GM21723 (cell line): ENCODE measurements around the gene MLX.
"Not testable (repeated sequence)": the region's sequence is repeated elsewhere in the genome, so short reads cannot be mapped to it uniquely, and the experiment has no call there.

Experiments used
- ATAC-seq: cut with Tn5 transposase; IDR thresholded peaks from one replicate; pipeline ENCODE4 v1.9.1; 2021; ENCODE audit warnings: mild to moderate bottlenecking, moderate library complexity; ENCODE audit not compliant: unreplicated experiment

The MLX gene

DNA sequence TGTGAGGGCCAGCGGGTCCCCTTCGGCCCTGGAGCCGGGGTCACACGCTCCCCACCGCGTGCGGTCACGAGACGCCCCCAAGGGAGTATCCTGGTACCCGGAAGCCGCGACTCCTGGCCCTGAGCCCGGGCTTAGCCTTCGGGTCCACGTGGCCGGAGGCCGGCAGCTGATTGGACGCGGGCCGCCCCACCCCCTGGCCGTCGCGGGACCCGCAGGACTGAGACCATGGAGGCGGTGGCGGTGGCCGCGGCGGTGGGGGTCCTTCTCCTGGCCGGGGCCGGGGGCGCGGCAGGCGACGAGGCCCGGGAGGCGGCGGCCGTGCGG, 30.9 kb upstream of the MLX start, which contains the start of gene NAGLU:
Gene NAGLU (plus strand): TSS at position 194 of the 324 bp plus-strand sequence. CDS start 32 bp downstream, at position 226.
- ATAC-seq: peak; percentile 83

DNA sequence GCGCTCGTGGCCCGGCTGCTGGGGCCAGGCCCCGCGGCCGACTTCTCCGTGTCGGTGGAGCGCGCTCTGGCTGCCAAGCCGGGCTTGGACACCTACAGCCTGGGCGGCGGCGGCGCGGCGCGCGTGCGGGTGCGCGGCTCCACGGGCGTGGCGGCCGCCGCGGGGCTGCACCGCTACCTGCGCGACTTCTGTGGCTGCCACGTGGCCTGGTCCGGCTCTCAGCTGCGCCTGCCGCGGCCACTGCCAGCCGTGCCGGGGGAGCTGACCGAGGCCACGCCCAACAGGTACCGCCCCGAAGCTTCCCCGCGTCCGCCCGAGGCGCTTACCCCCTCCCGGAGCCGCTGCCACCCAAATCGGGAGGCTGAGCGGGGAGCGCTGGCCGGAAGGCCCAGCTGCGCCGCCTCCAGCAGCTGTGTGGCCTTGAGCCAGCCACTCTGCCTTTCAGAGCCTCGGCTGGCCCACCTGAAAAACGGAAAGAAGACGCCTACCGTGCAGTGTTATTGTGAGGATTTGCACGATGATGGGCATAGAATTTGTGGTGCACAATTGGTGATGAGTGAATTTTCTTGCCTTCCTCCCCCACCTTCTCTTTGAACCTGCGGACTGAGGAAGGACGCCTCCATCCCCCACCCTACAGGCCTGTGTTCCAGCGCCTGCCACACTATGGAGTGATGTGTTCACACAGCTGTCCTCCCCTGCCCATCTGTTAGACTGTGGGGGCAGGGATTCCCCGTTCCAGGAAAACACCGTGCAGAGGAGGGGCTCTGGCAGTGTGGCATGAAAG, 30.3 kb upstream of the MLX start:
- peak; percentile 66 for ATAC-seq

DNA sequence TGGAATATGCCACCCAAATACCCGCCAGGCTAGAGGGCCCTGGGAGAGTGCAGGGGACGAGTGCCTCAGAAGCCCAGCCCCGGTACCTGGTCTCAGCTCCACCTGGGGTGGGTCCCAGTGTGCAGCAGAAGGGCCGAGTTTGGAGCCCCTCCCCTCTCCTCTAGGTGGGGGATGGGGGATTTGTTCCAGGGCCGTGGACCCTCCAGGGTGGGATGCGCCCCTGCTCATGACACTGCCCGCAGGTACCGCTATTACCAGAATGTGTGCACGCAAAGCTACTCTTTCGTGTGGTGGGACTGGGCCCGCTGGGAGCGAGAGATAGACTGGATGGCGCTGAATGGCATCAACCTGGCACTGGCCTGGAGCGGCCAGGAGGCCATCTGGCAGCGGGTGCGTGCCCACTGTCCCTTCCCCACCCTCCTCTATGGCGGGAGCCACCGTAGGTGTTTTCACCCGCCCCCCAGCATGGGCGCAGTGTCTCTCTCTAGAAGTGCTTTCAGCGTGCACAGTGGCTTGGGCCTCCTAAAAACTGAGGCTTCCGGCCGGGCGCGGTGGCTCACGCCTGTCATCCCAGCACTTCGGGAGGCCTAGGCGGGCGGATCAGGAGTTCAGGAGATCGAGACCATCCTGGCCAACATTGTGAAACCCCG, 29.6 kb upstream of the MLX start:
- no peak for ATAC-seq

DNA sequence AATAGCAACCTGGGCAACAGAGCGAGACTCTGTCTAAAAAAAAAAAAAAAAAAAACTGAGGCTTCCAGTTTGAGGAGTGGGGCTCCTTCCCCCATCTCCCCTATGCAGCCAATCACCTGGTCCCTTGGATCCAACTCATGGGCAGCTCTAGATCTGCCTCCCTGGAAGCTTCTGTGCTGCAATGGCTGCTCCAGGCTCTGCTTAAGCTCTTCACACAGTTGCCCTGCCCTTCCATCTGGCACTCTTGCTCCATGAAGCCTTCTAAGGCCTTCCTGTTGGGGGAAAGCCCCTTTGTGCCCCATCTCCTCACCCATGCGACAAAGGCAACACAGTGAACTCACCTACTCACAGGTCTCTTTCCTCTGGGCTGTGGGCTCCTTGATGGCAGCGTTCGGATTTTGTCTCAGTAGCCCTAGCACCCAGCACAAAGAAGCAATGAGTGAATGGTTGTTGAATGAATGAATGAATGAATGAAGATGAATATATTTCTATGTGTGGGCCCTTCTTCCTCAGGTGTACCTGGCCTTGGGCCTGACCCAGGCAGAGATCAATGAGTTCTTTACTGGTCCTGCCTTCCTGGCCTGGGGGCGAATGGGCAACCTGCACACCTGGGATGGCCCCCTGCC, 29.0 kb upstream of the MLX start:
- ATAC-seq: no peak

DNA sequence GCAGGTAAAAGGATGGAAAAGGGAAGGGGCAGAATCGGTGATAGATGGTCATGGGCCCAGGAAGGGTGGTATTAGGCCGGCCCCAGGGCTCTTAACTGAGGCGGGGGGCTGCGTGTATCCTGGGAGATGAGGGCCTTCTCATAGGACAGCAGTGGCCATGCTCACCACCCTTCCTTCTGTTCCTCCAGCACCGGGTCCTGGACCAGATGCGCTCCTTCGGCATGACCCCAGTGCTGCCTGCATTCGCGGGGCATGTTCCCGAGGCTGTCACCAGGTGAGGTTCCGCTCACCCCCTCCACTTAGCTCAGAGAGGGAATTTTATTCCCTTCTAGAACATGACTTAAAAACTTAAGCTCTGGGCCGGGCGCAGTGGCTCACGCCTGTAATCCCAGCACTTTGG, 28.4 kb upstream of the MLX start:
- ATAC-seq: no peak

DNA sequence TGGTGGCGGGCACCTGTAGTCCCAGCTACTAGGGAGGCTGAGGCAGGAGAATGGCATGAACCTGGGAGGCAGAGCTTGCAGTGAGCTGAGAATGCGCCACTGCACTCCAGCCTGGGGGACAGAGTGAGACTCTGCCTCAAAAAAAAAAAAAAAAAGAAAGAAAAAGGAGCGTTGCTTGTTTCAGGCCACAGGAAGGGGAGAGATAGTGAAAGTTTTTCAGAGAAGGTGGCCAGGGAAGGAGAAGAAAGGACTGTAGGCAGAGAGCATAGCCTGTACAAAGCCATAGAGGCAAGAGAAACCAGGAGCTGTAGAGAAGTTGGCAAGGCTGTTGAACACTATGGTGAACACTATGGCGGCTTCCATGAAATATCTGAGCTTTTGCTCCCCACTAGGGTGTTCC, 26.3 kb upstream of the MLX start:
- ATAC-seq: not testable (repeated sequence)

DNA sequence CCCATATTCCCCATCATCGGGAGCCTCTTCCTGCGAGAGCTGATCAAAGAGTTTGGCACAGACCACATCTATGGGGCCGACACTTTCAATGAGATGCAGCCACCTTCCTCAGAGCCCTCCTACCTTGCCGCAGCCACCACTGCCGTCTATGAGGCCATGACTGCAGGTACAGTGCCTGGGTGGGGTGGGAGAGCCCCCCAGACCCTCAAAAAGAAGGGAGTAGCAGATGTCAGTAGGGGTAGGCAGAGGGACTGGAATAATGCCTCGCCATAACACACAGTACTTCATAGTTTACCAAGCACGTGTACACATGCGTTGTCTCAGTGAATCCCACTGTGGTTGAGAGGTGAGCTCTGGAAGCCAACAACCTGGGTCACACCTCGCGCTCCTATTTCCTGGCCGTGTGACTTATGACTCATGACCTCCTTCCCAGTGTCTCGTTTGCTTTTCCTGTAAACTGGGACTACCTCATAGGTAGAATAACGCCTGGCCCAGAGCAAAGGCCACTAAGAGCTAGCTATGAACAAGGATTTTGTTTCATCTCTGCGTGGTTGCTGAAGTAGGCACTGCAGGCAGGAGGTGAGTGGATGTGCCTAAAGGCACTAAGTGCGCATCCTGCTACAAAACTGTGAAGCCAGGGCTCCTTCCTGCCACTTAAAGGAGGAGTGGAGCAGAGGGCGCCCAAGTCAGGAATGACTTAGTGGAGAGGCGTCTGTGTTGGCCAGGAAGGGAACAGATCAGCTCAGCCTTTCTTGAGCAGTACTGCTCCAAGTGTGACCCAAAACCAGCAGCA, 25.7 kb upstream of the MLX start:
- ATAC-seq: no peak

DNA sequence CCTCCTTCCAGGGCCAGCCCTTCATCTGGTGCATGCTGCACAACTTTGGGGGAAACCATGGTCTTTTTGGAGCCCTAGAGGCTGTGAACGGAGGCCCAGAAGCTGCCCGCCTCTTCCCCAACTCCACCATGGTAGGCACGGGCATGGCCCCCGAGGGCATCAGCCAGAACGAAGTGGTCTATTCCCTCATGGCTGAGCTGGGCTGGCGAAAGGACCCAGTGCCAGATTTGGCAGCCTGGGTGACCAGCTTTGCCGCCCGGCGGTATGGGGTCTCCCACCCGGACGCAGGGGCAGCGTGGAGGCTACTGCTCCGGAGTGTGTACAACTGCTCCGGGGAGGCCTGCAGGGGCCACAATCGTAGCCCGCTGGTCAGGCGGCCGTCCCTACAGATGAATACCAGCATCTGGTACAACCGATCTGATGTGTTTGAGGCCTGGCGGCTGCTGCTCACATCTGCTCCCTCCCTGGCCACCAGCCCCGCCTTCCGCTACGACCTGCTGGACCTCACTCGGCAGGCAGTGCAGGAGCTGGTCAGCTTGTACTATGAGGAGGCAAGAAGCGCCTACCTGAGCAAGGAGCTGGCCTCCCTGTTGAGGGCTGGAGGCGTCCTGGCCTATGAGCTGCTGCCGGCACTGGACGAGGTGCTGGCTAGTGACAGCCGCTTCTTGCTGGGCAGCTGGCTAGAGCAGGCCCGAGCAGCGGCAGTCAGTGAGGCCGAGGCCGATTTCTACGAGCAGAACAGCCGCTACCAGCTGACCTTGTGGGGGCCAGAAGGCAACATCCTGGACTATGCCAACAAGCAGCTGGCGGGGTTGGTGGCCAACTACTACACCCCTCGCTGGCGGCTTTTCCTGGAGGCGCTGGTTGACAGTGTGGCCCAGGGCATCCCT, 23.5 kb upstream of the MLX start:
- no peak for ATAC-seq

DNA sequence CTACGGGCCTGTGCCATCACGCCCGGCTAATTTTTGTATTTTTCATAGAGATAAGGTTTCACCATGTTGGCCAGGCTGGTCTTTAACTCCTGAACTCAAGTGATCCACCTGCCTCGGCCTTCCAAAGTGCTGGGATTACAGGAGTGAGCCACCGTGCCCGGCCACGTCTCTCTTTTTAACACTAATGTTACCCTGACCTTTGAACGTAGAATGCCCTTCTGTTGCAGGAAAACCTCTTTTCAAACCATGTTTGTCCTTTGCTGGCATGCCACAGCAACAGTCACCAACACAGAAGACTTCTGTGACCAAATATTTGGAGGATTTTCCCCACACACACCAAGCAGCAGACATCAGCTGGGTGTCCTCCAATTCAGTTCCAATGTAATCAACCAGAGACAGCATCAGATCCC, 22.0 kb upstream of the MLX start:
- no peak for ATAC-seq

DNA sequence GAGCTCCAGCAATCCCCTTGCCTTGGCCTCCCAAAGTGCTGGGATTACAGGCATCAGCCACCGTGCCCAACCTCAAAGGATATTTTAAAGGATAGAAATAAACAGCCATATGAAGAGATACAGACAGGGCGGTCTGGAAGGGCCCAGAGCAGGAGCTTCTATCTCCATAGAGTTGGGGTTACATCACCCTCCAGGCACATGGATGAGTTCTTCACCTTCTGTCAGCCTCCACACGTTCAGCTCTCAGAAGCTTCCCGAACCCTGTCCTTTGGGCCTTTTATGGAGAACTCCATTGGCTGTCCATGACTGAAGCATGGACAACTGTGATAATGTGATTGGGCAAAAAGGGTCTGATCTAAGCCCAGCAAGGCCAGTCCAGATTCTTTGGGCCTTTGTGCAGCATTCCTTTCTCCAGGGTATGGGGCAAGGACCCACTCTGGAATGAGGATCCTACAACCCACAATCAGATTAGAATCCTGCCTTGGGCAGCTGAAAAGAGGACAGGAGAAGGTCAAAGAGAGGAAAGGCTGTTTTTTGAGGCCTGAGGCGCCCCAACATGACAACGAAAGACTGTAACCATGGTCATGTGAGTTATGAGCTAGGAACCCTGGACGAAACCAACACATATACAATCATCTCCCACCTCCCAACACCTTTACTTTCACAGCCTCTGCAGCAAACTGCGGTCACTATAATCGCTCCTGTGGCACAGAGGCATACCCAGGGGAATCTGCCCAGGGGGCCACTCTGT, 21.0 kb upstream of the MLX start:
- not testable (repeated sequence) for ATAC-seq

DNA sequence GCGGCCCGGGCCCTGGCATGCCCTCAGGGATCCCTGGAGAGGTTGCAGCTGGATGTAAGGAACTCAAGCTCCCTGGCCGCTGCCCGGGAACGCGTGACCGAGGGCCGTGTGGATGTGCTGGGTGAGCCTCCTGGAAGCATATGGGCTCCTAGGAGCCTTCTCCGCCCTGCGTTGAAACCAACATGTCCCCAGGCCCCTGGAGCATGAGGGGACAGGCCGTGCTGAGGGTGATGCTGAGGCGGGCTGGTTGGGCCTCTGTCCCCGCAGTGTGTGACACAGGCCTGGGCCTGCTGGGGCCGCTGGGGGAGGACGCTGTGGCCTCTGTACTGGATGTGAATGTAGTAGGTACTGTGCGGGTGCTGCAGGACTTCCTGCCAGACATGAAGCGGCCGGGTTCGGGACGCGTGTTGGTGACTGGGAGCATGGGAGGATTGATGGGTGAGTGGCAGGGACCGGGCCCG, 19.9 kb upstream of the MLX start:
- ATAC-seq: no peak

DNA sequence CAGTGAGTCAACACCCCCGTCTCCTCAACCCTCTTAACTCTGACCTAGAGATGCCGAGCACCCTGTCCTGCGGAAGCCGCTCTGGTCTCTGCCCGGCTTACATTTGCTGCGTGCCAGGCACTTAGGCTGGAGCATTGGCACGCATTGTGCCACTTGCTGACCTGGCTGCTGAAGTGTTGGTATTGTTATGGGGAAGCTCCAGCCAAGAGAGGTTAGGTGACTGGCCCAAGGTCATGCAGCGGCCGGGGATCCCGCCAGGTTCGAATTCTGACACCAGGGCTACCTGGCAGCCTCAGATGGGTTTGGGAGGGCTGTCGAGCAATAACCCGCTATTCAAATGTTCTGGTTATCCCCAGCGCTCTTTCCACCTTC, 19.2 kb upstream of the MLX start:
- no peak for ATAC-seq

DNA sequence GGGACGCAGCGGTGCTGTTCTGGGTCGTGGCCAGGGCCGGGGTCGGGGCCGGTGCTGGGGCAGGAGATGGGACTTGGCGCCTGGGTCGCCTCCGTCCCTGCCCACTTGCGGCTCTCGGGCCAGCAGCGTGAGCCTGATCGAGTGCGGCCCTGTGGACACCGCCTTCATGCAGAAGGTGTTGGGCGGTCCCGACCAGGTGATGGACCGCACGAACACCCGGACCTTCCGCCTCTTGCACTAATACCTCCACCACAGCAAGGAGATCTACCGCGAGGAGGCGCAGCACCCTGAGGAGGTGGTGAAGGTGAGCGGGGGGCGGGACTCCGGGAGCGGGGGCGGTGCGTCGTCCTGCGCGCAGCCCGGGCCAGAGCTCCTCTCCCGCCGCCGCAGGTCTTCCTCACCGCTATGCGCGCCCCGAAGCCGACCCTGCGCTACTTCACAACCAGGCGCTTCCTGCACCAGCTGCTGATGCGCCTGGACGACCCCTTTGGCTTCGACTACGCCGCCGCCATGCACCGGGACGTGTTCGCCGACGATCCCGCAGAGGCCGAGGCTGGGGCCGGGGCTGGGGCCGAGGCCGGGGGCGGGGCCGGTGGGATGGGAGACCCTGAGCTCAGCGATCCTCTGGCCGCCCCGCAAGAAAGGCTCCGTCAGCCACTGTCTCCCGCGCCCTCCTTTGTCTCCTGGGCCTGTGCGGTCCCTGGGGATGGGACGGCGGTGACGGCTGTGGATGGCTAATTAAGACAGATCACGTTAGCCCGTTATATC, 18.6 kb upstream of the MLX start:
- ATAC-seq: no peak

DNA sequence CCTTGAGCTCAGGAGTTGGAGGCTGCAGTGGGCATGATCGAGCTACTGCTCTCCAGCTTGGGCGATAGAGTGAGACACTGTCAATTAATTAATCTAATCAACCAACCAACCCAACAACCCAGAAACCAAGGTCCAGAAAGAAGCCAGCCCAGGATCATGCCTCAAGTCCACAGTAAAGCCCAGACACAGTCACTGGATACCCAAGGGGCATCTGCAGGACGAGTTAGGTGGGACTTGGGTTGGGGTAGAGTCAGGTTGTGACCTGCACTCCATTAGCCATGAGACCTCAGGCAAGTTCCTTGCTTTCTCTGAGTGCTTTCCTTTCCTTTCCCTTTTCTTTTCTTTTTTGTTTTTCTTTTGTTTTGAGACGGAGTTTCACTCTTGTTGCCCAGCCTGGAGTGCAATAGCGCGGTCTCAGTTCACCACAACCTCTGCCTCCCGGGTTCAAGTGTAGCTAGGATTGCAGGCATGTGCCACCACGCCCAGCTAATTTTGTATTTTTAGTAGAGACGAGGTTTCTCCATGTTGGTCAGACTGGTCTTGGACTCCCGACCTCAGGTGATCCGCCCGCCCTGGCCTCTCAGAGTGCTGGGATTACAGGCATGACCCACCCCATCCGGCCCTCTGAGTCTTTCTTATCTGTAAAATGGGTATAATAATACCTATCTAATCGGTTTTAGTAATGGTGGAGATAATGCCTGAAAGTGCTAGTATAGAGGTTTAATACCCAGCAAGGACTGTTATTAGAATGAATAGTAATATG, 17.7 kb upstream of the MLX start:
- no peak for ATAC-seq

DNA sequence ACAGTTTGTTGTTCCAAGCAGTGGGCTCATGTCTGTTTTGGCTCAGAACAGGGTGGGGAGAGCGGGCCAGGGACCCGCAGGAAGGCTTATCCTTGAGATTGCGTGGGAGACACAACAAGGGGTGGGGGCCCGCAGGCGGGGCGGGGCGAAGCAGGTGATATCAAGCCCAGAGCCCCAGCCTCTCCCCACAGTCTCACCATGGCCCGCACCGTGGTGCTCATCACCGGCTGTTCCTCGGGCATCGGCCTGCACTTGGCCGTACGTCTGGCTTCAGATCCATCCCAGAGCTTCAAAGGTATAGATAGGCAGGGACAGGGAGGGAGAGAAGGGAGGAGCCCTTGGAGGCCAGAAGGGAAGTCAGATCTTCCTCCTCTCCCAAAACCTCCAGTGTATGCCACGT, 14.2 kb upstream of the MLX start, which contains the start of gene HSD17B1:
Gene HSD17B1 (plus strand): TSS at position 188 of the 400 bp plus-strand sequence. CDS start 11 bp downstream, at position 199.
- not testable (repeated sequence) for ATAC-seq

DNA sequence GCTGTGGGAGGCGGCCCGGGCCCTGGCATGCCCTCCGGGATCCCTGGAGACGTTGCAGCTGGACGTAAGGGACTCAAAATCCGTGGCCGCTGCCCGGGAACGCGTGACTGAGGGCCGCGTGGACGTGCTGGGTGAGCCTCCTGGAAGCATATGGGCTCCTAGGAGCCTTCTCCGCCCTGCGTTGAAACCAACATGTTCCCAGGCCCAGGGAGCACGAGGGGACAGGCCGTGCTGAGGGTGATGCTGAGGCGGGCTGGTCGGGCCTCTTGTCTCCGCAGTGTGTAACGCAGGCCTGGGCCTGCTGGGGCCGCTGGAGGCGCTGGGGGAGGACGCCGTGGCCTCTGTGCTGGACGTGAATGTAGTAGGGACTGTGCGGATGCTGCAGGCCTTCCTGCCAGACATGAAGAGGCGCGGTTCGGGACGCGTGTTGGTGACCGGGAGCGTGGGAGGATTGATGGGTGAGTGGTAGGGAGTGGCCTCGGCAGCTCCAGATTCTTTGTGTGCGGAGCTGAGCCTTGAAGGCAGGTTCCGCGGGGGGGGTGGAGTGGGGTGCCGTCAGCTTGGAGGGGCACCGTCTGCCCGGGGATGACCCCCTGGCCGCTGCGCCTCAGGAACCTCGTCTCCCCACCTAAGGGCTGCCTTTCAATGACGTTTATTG, 13.6 kb upstream of the MLX start:
- no peak for ATAC-seq

DNA sequence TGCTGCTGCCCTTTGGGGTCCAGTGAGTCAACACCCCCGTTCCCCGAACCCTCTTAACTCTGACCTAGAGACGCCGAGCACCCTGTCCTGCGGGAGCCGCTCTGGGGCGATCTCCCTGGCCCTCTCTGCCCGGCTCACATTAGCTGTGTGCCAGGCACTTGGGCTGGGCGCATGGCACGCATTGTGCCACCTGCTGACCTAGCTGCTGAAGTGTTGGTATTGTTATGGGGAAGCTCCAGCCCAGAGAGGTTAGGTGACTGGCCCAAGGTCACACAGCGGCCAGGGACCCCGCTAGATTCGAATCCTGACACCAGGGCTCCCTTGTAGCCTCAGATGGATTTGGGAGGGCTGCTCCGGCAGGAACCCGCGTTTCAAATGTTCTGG, 13.0 kb upstream of the MLX start:
- ATAC-seq: no peak
